Testis (tissue), 3 donors: ENCODE data around the gene FAM171A2. TPM values are rescaled to one million over a fixed set of nuclear protein-coding genes. Genes with fewer than 3 reads are reported as not detected.

Experiments
- DNase-seq: peaks from one replicate; pipeline ENCODE4 v3.0.0-alpha.2; 2019
- H3K27ac ChIP-seq, 2 donors: fragments of 200-600 bp; sonication (generic); one replicate each; pipeline ENCODE4 v1.5.1; 2019
- H3K27me3 ChIP-seq: fragments of 200-600 bp; sonication (generic); one replicate; pipeline ENCODE4 v1.5.1; 2019
- H3K36me3 ChIP-seq: fragments of 200-600 bp; sonication (generic); one replicate; pipeline ENCODE4 v1.5.1; 2017; ENCODE audit warnings: low read depth; ENCODE audit errors: missing control alignments
- H3K4me1 ChIP-seq: fragments of 200-600 bp; sonication (generic); one replicate; pipeline ENCODE4 v1.5.1; 2019
- H3K4me3 ChIP-seq, 2 donors: fragments of 200-600 bp; sonication (generic); one replicate each; pipeline ENCODE4 v1.5.1; 2017 to 2019
- H3K9me3 ChIP-seq: fragments of 200-600 bp; sonication (generic); one replicate; pipeline ENCODE4 v1.5.1; 2017
- CTCF ChIP-seq, 3 experiments: fragments of 450-650 bp in 2 of 3; fragments of 200-600 bp in 1 of 3; sonication (generic) in 1 of 3; IDR thresholded peaks; one replicate each; pipeline ENCODE4 v1.5.1; 2016 to 2019; ENCODE audit warnings: antibody characterized with exemption in 3 of 3, mild to moderate bottlenecking in 2 of 3, moderate library complexity in 1 of 3
- POLR2A ChIP-seq: fragments of 450-650 bp; IDR thresholded peaks from one replicate; pipeline ENCODE4 v1.6.1; 2017; ENCODE audit warnings: antibody characterized with exemption, mild to moderate bottlenecking, moderate library complexity
- WGBS, 2 donors: methylation state at CpG; one replicate each; pipeline ENCODE4 v1.1.5; 2018; 5-methylcytosine and 5-hydroxymethylcytosine counted together
- intact Hi-C: fragments of 100-400 bp; cut with DNase I; formaldehyde crosslinking; loops from one replicate; pipeline ENCODE4 v1.15.1; 2023; ENCODE audit warnings: low total_unique reads
- polyA plus RNA-seq: library from polyadenylated mRNA; stranded (reverse); fragments of 350-450 nt; fragmentation: Illumina TruSeq; extraction: RNeasy Lipid Tissue Mini Kit (QIAGEN cat#74804); gene quantifications from one replicate; pipeline ENCODE4 v1.2.3, GENCODE V29; 2014; ENCODE audit warnings: low read depth, low replicate concordance; ENCODE audit not compliant: insufficient read depth
- total RNA-seq, 2 donors: library from RNA; depleted of rRNA; stranded (reverse); fragments of >200 nt; gene quantifications; one replicate each; pipeline ENCODE4 v1.2.3, GENCODE V29; 2016

FAM171A2 gene
- total and polyA plus RNA-seq, 3 donors from 2014 or later = 1.3 to 3.6 (median 2.0) TPM

GRCh38 chr17:44361292-44362260 is 2.1 kb downstream of the FAM171A2 start:
- TF ChIP-seq CTCF (IDR thresholded peaks at IDR 0.05) (no peak), POLR2A (no peak)
- Histone ChIP-seq H3K4me3 (no peak overlapping the region), H3K9me3 (no peaks in the 10 kb centered on the region), H3K36me3 (no peaks in the 10 kb centered on the region), H3K27ac (no peak overlapping the region), H3K4me1 (peaks cover 24% of the 10 kb centered on the region), H3K27me3 (no peaks in the 10 kb centered on the region)
- intact Hi-C loops = no loop called here
- WGBS, 2 donors = 64 to 65% methylated on average over 11 of the region's 11 CpGs
- no peak for DNase-seq

- DNase-seq = peak; percentile 61
- TF ChIP-seq POLR2A (no peak), CTCF (IDR thresholded peaks at IDR 0.05) (no peak)
- intact Hi-C loops = no loop called here
- Histone ChIP-seq H3K36me3 (no peaks in the 10 kb centered on the region), H3K4me3 (no peak overlapping the region), H3K4me1 (peaks cover 24% of the 10 kb centered on the region), H3K27me3 (no peaks in the 10 kb centered on the region), H3K27ac (no peak overlapping the region), H3K9me3 (no peaks in the 10 kb centered on the region)
- 51 to 66% methylated on average over 5 of the region's 5 CpGs for WGBS, 2 donors
Observed at GRCh38 chr17:44360826-44361225, 2.8 kb downstream of the FAM171A2 start.

- H3K36me3 ChIP-seq = no peaks in the 10 kb centered on the region
- 68 to 70% methylated on average over 6 of the region's 6 CpGs for WGBS, 2 donors
- TF ChIP-seq CTCF (IDR thresholded peaks at IDR 0.05) (no peak), POLR2A (no peak)
- no peak overlapping the region for H3K27ac ChIP-seq
- H3K4me1 ChIP-seq = peaks cover 24% of the 10 kb centered on the region
- intact Hi-C loops = no loop called here
- DNase-seq = no peak
- no peaks in the 10 kb centered on the region for H3K9me3 ChIP-seq
- no peak overlapping the region for H3K4me3 ChIP-seq
- H3K27me3 ChIP-seq = no peaks in the 10 kb centered on the region
Observed at GRCh38 chr17:44360144-44360533, 3.5 kb downstream of the FAM171A2 start.

GRCh38 chr17:44359458-44360143 is 4.1 kb downstream of the FAM171A2 start:
- no peak for DNase-seq
- TF ChIP-seq CTCF (IDR thresholded peaks at IDR 0.05) = no peak
- TF ChIP-seq POLR2A = no peak
- no peak overlapping the region for H3K27ac ChIP-seq
- intact Hi-C loops = no loop called here
- H3K4me3 ChIP-seq = no peak overlapping the region
- H3K4me1 ChIP-seq = peaks cover 24% of the 10 kb centered on the region
- 82 to 95% methylated on average over 12 to 14 of the region's 14 CpGs for WGBS, 2 donors
- no peaks in the 10 kb centered on the region for H3K9me3 ChIP-seq
- H3K27me3 ChIP-seq = no peaks in the 10 kb centered on the region
- H3K36me3 ChIP-seq = no peaks in the 10 kb centered on the region
